HTERT RPE-1 (cell line): ENCODE data around the gene ETS2.

Source experiments
- in situ Hi-C: fragments of 300-500 bp; cut with MboI; formaldehyde crosslinking; loops from 4 replicates; pipeline ENCODE4 v1.14.3; 2020; ENCODE audit warnings: low sequenced_read_pairs

Gene ETS2

GRCh38 chr21:38777015-38777414 is 28.7 kb upstream of the ETS2 start:
- in situ Hi-C loops, result no loop called here

GRCh38 chr21:38777531-38777930 is 28.2 kb upstream of the ETS2 start:
- in situ Hi-C loops, result no loop called here

- in situ Hi-C loops, result no loop called here
Observed at GRCh38 chr21:38780879-38781278, 24.9 kb upstream of the ETS2 start.

GRCh38 chr21:38784458-38785266 is 21.1 kb upstream of the ETS2 start:
- in situ Hi-C loops, result no loop called here

- in situ Hi-C loops, result no loop called here
Observed at GRCh38 chr21:38785483-38785882, 20.2 kb upstream of the ETS2 start.

- in situ Hi-C loops, result no loop called here
Observed at GRCh38 chr21:38787016-38787415, 18.7 kb upstream of the ETS2 start.

GRCh38 chr21:38787461-38788274 is 18.1 kb upstream of the ETS2 start:
- in situ Hi-C loops, result no loop called here

GRCh38 chr21:38788275-38788905 is 17.3 kb upstream of the ETS2 start:
- in situ Hi-C loops, result no loop called here

GRCh38 chr21:38789275-38789674 is 16.5 kb upstream of the ETS2 start:
- in situ Hi-C loops, result no loop called here

- in situ Hi-C loops, result no loop called here
Observed at GRCh38 chr21:38790059-38790458, 15.7 kb upstream of the ETS2 start.

- in situ Hi-C loops, result no loop called here
Observed at GRCh38 chr21:38790961-38791360, 14.8 kb upstream of the ETS2 start.

GRCh38 chr21:38792676-38793459 is 12.9 kb upstream of the ETS2 start:
- in situ Hi-C loops, result no loop called here

- in situ Hi-C loops, result no loop called here
Observed at GRCh38 chr21:38793926-38794713, 11.6 kb upstream of the ETS2 start.

- in situ Hi-C loops, result no loop called here
Observed at GRCh38 chr21:38794978-38795377, 10.8 kb upstream of the ETS2 start.

GRCh38 chr21:38795475-38795874 is 10.3 kb upstream of the ETS2 start:
- in situ Hi-C loops, result no loop called here

- in situ Hi-C loops, result no loop called here
Observed at GRCh38 chr21:38796424-38796823, 9.3 kb upstream of the ETS2 start.

- in situ Hi-C loops, result no loop called here
Observed at GRCh38 chr21:38797470-38797869, 8.3 kb upstream of the ETS2 start.

- in situ Hi-C loops, result no loop called here
Observed at GRCh38 chr21:38798081-38798480, 7.6 kb upstream of the ETS2 start.

- in situ Hi-C loops, result no loop called here
Observed at GRCh38 chr21:38798481-38798882, 7.2 kb upstream of the ETS2 start.
